ENCODE data around the gene ERGIC1.
"Not testable (repeated sequence)": the region's sequence is repeated elsewhere in the genome, so short reads cannot be mapped to it uniquely, and the experiment has no call there.

Gene ERGIC1

DNA sequence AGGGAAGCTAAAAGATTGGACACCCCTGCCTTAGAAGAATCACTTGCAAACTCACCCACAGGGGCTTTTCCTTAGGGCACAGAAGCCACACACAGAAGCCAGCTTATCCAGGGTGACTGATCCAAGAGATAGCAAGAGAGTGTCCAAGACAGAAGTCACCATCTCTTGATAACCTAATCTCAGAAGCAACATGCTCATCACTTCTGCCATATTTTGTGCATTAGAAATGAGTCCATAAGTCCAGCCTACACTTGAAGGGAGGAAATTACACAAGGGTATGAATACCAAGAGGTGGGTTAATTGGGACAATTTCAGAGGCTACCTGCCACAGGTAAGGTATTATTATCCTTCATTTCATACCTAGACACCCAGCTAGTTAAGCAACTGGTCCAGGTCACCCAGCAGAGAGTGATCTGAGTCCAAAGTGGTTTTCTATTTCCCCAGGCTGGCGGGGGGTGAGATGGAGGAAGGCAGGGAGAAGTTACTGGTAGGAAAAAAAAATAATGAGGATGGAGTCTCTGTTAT lies 3.7 kb upstream of the ERGIC1 start:
- DNase-seq (ENCODE audit: low read depth in 2 of 2) = no peak

DNA sequence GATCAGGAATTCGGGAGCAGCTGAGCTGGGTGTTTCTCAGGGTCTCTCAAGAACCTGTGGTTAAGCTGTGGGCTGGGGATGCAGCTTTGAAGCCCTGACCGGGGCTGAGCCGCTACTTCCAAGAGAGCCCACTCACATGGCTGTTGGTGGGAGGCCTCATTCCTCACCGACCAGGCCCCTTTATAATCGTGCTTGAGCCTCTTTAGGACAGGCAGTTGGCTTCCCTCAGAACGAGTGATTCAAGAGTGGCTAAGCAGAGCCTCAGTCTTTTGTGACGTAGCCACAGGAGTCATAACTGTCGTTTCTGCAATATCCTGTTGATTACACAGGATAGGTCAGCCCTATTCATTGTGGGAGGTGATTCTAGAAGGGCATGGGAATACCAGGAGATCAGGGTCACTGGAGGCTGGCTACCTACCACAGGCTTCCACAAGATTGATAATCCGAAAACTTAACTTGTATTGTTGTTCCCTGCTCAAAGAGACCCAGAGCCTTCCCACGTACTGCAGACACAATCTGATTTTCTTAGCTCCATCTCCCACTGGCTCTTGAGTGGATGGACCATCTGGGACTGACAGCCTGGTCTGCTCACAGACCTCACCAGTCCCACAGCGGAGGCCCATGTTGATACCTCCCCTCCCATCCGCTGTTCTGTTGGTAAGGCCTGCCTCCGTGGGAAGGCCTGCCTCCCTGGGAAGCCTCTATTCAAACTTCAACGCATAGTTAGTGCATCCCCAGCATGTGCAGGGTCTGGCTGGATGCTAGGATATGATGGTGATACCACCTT lies 3.0 kb upstream of the ERGIC1 start:
- no peak for DNase-seq (ENCODE audit: low read depth in 2 of 2)

DNA sequence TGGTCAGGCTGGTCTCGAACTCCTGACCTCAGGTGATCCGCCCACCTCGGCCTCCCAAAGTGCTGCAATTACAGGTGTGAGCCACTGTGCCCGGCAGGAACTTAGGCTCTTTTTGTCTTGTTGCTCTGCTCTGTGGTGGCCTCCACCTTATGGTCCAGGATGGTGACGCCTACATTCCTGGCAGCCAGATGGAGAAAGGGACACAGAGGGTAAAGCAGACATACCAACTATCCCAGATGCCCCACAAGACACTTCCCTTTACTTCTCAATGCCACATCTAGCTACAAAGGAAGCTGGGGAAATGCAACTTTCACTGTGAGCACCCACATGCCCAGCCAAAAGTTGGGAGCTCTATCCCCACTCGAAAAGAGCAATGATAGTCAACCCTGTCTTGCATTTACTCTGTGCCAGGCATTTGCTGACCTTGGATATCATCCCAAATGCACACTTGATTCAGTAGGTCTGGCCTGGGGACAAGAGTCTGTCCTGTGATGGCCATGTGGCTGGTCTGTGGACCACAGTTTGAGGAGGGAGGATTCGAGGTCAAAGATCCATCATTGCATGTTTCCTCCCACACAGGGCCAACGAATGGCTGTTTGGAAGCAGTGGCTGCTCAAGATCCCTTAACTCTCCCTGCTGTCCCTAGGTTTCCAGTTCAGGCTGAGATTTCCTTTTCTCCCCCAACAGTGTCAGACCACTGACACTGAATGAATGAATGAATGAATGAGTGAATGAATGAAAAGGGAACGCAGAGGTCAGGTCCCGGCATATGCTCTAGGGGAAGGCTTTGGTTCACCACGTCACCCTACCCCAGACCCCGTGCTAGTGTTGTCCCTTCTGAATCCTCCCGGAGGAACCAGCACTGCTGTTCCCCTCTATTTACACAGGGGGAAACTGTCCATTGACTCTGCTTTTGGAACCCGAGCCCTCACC lies 1.4 kb upstream of the ERGIC1 start:
- no peak for DNase-seq (ENCODE audit: low read depth in 2 of 2)

DNA sequence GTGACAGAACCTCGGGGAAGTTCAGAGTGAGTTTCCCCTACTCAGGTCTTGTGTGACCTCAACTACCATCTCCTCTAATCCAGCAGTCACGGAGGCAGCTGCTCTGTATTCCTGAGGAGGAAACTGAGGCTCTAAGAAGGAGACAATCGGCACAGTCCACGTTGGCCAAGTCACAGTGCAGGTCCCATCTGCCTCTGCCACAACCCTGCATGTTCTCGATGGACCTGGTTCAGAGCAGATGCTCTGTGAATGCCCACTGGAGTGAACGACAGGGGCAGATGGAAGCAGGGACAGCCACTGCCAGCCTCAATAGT lies 722 bp upstream of the ERGIC1 start:
- no peak for DNase-seq (ENCODE audit: low read depth in 2 of 2)

DNA sequence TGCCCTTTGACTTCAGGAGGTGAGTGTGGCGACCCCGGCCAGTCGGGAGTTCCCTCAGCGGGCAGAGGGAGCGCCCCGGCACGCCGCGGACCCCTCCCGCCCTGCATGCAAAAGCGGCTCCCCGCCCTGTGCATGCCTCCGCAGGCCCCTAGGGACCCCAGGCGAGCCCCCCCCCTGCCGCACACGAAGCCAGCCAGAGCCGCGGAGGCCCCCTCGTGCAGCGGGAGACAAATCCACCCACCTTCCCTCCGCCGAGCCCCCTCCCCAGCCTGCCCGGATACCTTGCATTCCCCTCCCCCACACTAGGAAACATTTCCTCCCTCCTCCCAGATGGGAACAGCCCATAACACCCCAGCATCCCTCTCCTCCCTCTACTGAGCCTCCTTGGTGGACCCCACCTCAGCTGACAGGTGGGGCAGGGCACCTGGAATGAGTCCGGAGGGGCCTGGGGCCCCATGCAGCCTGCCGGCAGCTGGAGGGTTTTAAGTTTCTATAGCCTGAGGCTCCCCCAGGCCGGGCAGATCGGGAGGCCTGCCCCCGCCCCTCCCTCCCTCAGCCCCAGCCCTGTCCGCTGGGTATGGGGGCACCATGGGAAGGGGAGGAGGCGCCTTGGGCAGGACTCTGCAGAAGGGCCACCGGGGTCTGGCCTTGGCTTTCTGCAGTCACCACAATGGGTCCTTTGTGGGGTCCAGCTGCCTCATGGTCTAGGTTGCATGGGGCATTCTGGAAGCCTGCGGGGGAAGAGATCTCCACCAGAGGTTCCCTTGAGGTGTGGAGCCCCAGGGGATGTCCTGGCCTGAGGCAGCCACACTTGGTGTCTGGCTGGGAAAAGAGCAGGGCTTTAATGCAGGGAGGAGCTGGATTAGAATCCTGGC lies 601 bp downstream of the ERGIC1 start:
- DNase-seq (ENCODE audit: low read depth in 2 of 2) = no peak

DNA sequence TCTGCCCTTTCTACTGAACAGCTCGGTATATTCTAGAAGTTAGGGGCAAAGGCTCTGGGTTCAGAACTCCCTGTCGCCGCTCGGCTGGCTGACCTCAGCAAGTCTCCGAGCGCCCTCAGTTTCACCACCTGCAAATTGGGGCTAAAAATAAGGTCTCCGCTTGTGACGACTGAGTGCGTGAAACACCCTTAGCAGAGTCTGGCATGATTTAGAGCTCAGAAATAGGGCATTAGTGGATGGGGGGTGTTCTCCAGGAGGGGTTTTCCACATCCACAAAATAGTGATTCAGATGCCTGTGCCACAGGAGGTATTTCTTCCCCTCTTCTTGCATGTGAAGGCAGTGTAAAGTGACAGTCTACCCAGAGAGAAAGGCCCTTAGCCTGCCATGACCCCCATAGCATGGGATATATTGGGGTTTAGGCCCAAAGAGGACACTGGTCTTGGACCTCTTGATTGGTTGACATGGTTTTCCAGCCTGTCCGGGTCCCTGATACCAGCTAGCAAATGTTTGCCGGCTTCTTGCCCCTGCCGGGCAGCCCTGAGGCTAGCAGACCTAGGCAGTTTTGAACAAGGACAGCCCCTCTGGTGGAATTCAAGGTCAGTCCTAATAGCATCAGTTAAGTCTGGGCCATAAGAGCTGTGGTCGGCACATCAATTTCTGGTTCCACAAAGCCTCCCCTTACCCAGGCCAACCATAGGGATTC lies 1.4 kb downstream of the ERGIC1 start:
- DNase-seq (ENCODE audit: low read depth in 2 of 2) = no peak

DNA sequence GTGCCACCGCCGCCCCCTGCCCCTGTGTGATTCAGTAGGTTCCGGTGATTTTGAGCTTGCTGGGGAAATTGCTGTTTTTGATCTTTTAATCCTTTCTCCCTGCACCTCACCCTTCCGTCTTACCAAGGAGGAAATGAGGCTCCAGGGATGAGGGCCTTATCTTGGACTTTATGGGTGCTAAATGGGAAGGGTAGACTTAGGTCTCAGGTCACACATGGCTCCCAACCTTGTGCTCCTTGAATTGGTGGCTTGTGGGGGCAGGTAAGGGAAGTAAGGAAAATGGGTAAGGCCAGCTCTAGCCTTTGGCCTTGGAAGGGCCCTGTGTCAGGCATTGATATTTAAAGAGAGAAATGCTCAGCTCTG lies 1.9 kb downstream of the ERGIC1 start:
- no peak for DNase-seq (ENCODE audit: low read depth in 2 of 2)

DNA sequence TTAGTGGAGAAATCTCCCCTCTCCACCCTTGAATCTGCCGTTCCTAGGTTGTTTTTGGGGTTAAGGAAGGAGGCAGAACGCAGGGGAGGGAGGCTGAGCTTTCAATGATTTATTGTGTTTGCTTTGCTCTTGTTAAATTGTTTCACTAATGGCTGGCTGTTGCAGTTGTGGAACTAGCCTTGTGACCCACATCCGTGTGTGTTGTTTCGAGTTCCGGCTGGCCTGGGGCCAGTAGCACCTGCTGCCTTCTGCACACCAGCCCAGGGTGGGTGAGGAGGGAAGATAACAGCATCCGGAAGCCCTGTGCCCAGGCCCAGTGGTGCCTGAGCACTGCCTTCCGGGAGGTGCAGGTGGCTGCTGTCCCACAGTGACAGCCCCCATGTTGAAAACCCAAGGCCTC lies 3.6 kb downstream of the ERGIC1 start:
- DNase-seq (ENCODE audit: low read depth in 2 of 2) = no peak

DNA sequence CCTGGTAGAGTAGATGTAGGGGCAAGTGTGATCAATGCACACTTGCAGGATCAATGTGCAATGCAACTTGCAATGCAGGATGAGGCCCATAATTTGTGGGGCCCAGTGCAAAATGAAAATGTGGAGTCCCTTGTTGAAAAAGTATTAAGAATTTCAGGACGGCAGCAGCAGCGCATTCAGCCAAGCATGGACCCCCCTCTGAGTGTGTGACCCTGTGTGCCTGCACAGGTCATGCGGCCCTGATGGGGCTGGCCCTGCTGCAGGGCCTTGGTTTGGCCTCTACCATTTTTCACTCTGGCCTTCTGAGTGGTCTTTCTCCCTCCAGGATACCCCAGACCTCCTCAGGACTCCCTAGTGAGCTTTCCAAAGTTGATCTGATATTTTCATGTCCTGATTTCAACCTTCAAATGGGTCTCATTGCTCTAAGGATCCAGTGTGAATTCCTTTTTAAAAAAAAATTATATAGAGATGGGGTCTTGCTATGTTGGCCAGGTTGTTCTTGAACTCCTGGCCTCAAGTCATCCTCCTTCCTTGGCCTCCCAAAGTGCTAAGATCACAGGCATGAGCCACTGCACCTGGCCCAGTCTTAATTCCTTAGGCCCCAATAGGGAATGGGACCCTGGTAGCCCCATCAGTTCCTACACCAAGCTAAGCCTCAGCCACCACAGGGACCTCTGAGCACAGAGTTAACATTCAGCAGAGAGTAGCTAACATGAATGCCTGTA lies 4.3 kb downstream of the ERGIC1 start:
- DNase-seq (ENCODE audit: low read depth in 2 of 2) = no peak

DNA sequence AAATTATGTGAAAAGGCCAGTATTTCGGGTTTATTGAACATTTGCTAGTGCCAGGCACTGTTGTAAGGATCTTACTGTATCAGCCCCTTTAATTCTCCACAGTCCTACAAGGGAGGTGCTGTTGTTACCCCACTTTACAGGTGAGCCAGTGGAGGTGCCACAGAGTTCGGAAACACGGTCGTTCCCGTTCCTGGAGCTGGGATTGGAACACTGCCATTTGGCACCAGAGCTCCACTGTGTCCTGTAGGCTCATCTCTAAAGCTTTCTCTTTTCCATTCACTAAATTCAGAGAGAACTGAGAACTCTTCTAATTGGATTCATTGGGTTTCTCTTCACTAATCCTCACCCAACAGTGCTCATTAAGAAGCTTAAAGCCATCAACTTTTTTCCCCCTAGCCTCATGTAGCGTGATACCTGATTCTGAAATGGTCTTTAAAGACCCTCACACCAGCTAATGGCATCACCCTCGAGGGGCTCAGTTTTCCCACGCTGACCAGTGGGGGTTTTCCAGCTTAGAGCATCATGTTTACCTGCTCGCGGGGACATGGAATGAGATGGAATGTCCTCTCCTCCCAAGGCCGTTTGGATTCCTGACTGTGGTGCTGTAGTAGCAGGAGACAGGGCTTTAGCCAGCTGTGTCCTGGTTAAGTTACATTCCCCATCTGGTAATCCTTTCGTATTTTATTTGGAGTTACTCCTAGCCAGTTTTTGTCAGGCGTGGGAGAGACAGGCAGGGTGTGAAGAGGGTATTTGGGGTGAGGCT lies 5.8 kb downstream of the ERGIC1 start:
- DNase-seq (ENCODE audit: low read depth in 2 of 2) = no peak

DNA sequence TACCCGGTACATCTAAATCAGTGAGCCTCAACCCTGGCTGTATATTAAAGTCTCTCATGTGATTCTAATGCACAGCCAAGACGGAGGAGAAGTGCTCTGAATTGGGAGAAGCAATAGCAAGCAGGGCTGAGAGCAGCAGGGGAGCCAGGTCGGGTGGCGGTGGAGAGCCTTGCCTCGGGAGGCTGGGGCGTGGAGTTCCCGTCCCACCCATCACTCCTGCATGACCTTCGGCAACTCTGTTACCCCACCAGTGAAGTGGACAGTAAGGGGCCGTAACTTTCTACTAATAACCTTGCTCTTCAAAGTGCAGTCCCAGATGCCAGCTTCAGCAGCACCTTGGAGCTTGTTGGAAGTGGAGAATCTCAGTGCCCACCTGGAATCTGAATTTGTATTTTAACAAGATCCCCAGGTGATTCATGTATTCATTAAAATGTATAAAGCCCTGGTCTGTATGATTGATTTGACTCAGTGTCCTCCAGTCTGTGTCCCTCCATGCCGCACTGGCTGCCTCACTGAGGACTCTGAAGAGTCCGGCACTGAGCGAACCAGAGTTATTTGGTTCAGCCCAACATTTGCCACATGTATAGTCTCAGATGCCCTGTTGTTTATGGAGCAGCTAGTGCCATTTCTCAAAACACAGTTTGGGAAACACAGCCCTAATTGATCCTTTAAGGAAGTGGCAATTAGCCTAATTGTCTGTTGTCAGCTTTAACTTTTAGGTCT lies 6.5 kb downstream of the ERGIC1 start:
- DNase-seq (ENCODE audit: low read depth in 2 of 2) = no peak

DNA sequence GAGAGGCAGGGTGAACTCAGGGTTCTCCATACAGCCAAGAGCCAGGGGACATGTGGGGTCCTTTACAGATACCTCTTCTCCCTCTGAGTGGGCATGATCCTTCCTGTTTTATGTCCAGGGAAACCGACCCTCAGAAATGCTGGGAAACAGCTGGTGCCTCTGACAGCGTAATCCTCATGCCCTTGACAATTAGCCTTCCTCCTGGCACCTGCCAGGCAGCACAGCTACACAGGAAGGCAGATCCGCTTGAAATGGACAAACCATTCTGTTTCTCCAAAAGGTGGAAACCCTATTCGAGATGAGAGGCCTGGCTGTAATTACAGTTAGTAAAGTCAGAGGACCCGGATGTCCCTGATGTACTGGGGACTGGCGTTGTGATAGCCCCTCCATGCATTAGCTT lies 7.2 kb downstream of the ERGIC1 start:
- no peak for DNase-seq (ENCODE audit: low read depth in 2 of 2)

DNA sequence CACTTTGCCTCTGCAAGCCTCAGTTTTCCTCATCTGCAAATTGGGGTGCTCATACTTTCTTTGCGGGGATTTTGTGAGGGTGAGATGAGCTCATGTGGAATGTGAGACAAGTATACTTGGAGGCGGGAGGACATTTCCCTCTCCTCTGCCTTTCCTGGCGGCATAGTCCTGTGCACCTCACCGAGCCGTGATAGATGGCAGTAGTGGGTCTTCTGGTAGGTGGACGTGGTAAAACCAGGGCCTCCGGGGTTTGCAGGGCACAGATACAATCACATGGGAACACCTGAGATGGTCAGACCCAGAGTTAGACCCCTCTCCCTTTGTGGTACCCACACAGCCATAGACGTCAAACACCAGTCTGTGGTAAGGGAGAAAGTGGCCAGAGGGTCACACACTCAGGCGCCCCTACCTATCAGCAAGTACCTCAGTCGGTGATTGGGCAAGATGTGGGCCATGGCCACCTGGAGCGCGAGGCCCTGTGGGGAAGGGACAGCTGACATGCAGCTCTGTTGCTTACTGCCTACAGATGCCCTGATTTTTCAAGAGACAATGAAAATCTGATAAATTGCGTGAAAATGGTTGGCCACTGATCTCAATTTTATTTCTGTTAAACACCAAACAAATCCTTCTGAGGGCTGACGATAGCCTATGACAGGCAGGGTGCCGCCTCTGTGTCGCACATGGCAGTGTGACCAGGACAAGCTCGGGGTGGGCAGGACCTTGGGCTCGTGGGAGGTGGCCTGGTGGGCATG lies 9.9 kb downstream of the ERGIC1 start:
- no peak for DNase-seq (ENCODE audit: low read depth in 2 of 2)

DNA sequence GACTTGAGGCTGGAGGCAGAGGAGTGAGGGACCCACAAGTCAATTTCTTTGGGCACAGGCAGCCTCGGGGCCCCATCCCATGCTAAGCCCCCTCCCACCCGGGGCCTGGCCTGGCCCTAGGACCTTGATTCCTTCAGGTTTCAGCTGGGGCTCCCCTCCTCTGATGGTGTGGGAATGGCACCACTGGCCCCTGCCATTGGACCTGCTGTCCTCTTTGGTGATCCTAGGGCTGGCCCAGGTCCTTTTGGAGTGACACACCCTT lies 10.5 kb downstream of the ERGIC1 start:
- no peak for DNase-seq (ENCODE audit: low read depth in 2 of 2)

DNA sequence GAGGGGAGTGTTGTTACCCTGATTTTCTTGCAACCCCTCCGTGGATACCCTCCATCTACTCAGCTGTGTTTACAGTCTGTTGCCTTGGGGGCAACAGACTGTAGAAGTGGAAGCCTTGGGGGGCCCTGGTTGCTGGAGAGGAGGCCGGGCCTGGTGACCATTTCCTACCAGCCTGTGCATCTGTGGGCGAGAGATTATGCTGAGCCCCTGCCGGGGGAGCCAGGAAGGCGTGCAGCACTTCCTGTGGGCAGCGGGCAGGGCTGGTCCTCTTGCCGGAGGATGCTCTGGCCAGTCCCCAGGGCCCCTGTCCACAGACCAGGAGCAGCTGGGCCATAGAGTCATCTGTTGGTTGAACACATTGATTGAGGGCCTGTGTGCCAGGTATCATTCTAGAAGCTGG lies 11.1 kb downstream of the ERGIC1 start:
- DNase-seq (ENCODE audit: low read depth in 2 of 2) = no peak

DNA sequence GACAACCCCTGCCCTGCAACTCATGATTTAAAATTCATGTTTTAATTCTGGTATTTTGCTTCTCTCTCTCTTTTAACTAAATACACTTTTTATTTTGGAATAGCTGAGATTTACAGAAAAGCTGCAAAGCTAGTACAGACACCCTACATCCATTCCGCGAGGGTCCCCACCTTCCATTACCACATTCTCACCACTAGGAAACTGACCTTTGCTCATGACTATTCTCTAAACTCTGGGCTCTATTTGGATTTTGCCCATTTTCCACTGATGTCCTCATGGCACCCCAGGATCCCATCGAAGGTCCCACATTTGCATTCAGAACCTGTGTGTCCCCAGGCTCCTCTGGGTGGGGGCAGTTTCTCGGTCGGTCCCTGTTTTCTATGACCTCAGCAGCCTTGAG lies 11.5 kb downstream of the ERGIC1 start:
- DNase-seq (ENCODE audit: low read depth in 2 of 2) = no peak

DNA sequence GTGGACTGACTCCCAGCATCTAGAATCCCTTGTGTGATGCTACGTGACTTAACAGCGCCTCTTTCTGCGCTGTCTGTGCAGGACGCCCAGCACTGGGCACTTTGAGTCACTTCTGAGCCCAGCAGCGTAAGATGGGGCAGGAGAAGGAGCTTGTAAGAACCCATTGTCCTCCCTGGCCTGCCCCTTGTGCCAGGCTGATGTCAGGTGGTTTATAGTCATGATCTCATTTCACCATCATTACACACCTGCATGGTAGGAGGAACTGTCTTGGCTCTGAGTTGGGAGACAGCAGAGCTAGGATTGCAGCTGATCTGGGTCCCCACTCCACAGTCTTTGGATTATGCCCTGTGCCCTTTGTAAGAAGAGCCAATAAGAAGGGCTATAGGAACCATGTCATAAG lies 12.2 kb downstream of the ERGIC1 start:
- no peak for DNase-seq (ENCODE audit: low read depth in 2 of 2)

DNA sequence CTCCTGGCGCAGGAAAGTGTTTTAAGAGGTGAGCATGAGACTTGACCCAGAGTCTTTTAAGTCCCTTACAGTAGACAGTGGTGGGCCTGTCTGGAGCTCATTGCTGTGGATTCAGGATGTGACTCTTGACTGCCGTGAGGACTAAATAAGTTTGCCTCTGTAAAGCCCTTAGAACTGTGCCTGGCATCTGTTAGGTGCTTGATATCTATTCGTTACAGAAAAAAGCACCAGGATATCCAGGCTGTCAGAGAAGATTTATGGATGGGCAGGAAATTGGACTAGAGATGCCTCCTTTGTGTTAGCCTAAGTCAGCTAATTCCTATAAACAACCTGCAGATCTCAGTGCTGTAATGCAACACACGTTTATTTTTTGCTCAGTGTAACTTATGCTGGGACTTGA lies 12.6 kb downstream of the ERGIC1 start:
- DNase-seq (ENCODE audit: low read depth in 2 of 2) = no peak

DNA sequence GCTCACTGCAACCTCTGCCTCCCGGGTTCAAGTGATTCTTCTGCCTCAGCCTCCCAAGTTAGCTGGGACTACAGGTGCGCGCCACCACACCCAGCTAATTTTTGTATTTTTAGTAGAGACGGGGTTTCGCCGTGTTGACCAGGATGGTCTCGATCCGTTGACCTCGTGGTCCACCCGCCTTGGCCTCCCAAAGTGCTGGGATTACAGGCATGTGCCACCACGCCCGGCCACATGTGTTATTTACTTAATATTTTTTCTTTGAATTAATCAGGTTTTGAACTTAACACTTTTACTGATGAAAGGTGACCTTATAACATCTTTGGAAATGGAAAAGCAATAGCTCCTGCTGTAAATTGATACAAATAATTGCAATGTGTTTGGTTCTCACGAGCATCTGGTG lies 13.5 kb downstream of the ERGIC1 start:
- not testable (repeated sequence) for DNase-seq (ENCODE audit: low read depth in 2 of 2)

Measured in stimulated activated CD8-positive, alpha-beta memory T cell treated with anti-CD3 and anti-CD28 coated beads, Interleukin-7, amount 100 ng/mL, for 1 hour (primary cell).